Parathyroid adenoma (tissue), 2 donors: ENCODE measurements around the gene CTDSP1.

ENCODE experiments used
- H2AFZ ChIP-seq: fragments of 300-600 bp; sonication (generic); one replicate; pipeline ENCODE4 v1.7.0; 2017; ENCODE audit warnings: antibody characterized with exemption, mild to moderate bottlenecking
- H3K27ac ChIP-seq: fragments of 300-600 bp; sonication (generic); one replicate; pipeline ENCODE4 v1.7.0; 2017
- H3K27me3 ChIP-seq: fragments of 300-600 bp; sonication (generic); one replicate; pipeline ENCODE4 v1.7.0; 2017; ENCODE audit warnings: low read length; ENCODE audit not compliant: control insufficient read depth, insufficient read depth
- H3K36me3 ChIP-seq: fragments of 300-600 bp; sonication (generic); one replicate; pipeline ENCODE4 v1.7.0; 2017; ENCODE audit warnings: low read length; ENCODE audit not compliant: control insufficient read depth, insufficient read depth
- H3K4me1 ChIP-seq: fragments of 300-600 bp; sonication (generic); one replicate; pipeline ENCODE4 v1.7.0; 2017; ENCODE audit warnings: control low read depth
- H3K4me2 ChIP-seq: fragments of 300-600 bp; sonication (generic); one replicate; pipeline ENCODE4 v1.7.0; 2017; ENCODE audit warnings: low read length
- H3K4me3 ChIP-seq: fragments of 300-600 bp; sonication (generic); one replicate; pipeline ENCODE4 v1.7.0; 2017; ENCODE audit warnings: low read depth, low read length
- H3K79me2 ChIP-seq: fragments of 300-600 bp; sonication (generic); one replicate; pipeline ENCODE4 v1.7.0; 2017; ENCODE audit warnings: control low read depth
- H3K9ac ChIP-seq: fragments of 300-600 bp; sonication (generic); one replicate; pipeline ENCODE4 v1.7.0; 2017; ENCODE audit warnings: mild to moderate bottlenecking
- H3K9me3 ChIP-seq: fragments of 300-600 bp; sonication (generic); one replicate; pipeline ENCODE4 v1.7.0; 2017; ENCODE audit warnings: low read length; ENCODE audit not compliant: control insufficient read depth
- CTCF ChIP-seq: fragments of 300-600 bp; sonication (generic); IDR thresholded peaks from one replicate; pipeline ENCODE4 v1.7.0; 2017; ENCODE audit warnings: antibody characterized with exemption, mild to moderate bottlenecking
- donor health status: primary hyperparathyroidism.

Gene CTDSP1

GRCh38 chr2:218360453-218360852, 39.2 kb upstream of the CTDSP1 start:
- H3K36me3 ChIP-seq, result no peaks in the 10 kb centered on the region
- no peak for TF ChIP-seq CTCF
- peaks cover 4% of the 10 kb centered on the region for H3K79me2 ChIP-seq
- no peak overlapping the region for H2AFZ ChIP-seq
- H3K4me3 ChIP-seq, result no peak overlapping the region
- no peak overlapping the region for H3K4me2 ChIP-seq
- no peak overlapping the region for H3K9ac ChIP-seq
- peaks cover 11% of the 10 kb centered on the region for H3K4me1 ChIP-seq
- no peaks in the 10 kb centered on the region for H3K27me3 ChIP-seq
- no peak overlapping the region for H3K27ac ChIP-seq
- H3K9me3 ChIP-seq, result no peaks in the 10 kb centered on the region

GRCh38 chr2:218362606-218363005, 37.1 kb upstream of the CTDSP1 start:
- Histone ChIP-seq H3K4me2 (no peak overlapping the region), H3K27me3 (no peaks in the 10 kb centered on the region), H3K79me2 (no peaks in the 10 kb centered on the region), H3K9ac (no peak overlapping the region), H3K36me3 (no peaks in the 10 kb centered on the region), H3K4me3 (no peak overlapping the region), H3K9me3 (no peaks in the 10 kb centered on the region), H3K4me1 (peaks cover 6% of the 10 kb centered on the region), H2AFZ (no peak overlapping the region), H3K27ac (no peak overlapping the region)
- TF ChIP-seq CTCF, result no peak

GRCh38 chr2:218363736-218364135, 35.9 kb upstream of the CTDSP1 start:
- peaks cover 3% of the 10 kb centered on the region for H3K4me1 ChIP-seq
- H3K27ac ChIP-seq, result no peak overlapping the region
- no peak overlapping the region for H3K4me3 ChIP-seq
- TF ChIP-seq CTCF, result no peak
- no peak overlapping the region for H2AFZ ChIP-seq
- H3K79me2 ChIP-seq, result no peaks in the 10 kb centered on the region
- no peaks in the 10 kb centered on the region for H3K27me3 ChIP-seq
- no peak overlapping the region for H3K4me2 ChIP-seq
- H3K9ac ChIP-seq, result no peak overlapping the region
- no peaks in the 10 kb centered on the region for H3K9me3 ChIP-seq
- no peaks in the 10 kb centered on the region for H3K36me3 ChIP-seq

DNA sequence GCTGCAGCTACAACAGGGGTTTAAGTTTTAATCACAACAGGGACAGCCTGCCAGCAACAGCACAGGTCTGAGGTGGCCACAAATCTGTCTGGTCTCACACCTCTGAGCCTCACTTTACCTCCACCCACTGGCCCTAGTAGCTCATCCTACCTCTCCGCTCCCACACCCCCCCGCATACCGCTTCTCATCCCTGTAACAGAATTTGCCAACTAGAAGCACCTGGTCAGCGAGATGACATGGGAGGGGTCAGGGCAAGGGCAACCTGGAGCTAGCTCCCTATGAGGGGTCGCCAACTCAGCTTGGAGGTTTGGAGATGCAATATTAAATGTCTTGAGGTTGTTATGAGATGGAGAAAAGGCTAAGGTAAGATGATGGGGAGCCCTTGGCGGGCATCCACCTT, 35.5 kb upstream of the CTDSP1 start:
- Histone ChIP-seq H3K27ac (no peak overlapping the region), H3K9me3 (no peaks in the 10 kb centered on the region), H3K36me3 (no peaks in the 10 kb centered on the region), H3K4me1 (peaks cover 4% of the 10 kb centered on the region), H3K4me3 (no peak overlapping the region), H3K4me2 (no peak overlapping the region), H3K9ac (no peak overlapping the region), H2AFZ (no peak overlapping the region), H3K79me2 (no peaks in the 10 kb centered on the region), H3K27me3 (no peaks in the 10 kb centered on the region)
- no peak for TF ChIP-seq CTCF

GRCh38 chr2:218366621-218367414, 32.9 kb upstream of the CTDSP1 start:
- Histone ChIP-seq H3K36me3 (no peaks in the 10 kb centered on the region), H3K9ac (no peak overlapping the region), H2AFZ (peak overlapping the region; percentile 96), H3K79me2 (no peaks in the 10 kb centered on the region), H3K27ac (peak overlapping the region; percentile 85), H3K4me3 (peak overlapping the region; percentile 65), H3K9me3 (no peaks in the 10 kb centered on the region), H3K4me2 (peak overlapping the region; percentile 81), H3K4me1 (peaks cover 4% of the 10 kb centered on the region), H3K27me3 (no peaks in the 10 kb centered on the region)
- no peak for TF ChIP-seq CTCF
